ENCODE measurements around the gene IMPDH2.
A peak's percentile ranks its signal among the peaks of the same experiment; 100 is the strongest.

Gene IMPDH2

GRCh38 chr3:48999085-48999858 is 29.9 kb downstream of the IMPDH2 start:
- no peak overlapping the region for H4K91ac ChIP-seq (ENCODE audit: low read depth, low read length, poor library complexity)
- H3K27me3 ChIP-seq (ENCODE audit: control insufficient read depth in 3 of 3, insufficient read depth in 3 of 3, low read depth in 1 of 3, low read length in 3 of 3) = no peaks in the 10 kb centered on the region
- H3K18ac ChIP-seq (ENCODE audit: low read length) = no peak overlapping the region
- no peak for DNase-seq (ENCODE audit: low spot score)
- H3K4ac ChIP-seq (ENCODE audit: low read length) = no peak overlapping the region
- H3K9me3 ChIP-seq (replicated peaks in 1 of 2; ENCODE audit: control insufficient read depth in 2 of 2, insufficient read depth in 1 of 2, low read depth in 1 of 2, low read length in 2 of 2) = no peaks in the 10 kb centered on the region
- peaks cover 4 to 17% of the 10 kb centered on the region in 2 donors for H3K36me3 ChIP-seq (replicated peaks in 1 of 2; ENCODE audit: control insufficient read depth in 2 of 2, insufficient read depth in 2 of 2, low read length in 2 of 2)
- H3K27ac ChIP-seq (replicated peaks; ENCODE audit: low read length) = no peak overlapping the region
- no peak overlapping the region for H2AFZ ChIP-seq (ENCODE audit: low read length)
- H3K79me1 ChIP-seq (ENCODE audit: low read depth, low read length) = no peaks in the 10 kb centered on the region
- H3K4me3 ChIP-seq (ENCODE audit: low read length in 2 of 2) = no peak overlapping the region
- peaks cover 22 to 27% of the 10 kb centered on the region in 2 donors for H3K4me1 ChIP-seq (ENCODE audit: control insufficient read depth in 2 of 2, insufficient read depth in 1 of 2, low read depth in 1 of 2, low read length in 2 of 2)
- H2AK5ac ChIP-seq (ENCODE audit: low read depth, low read length) = peak overlapping the region; percentile 31
- H3K4me2 ChIP-seq (ENCODE audit: insufficient read depth, low read length, poor library complexity, severe bottlenecking) = no peak overlapping the region
- H2BK5ac ChIP-seq (ENCODE audit: low read length) = no peak overlapping the region
- no peak overlapping the region for H2BK120ac ChIP-seq (ENCODE audit: low read depth, low read length)
- no peak overlapping the region for H3K9ac ChIP-seq (ENCODE audit: low read depth, low read length, poor library complexity)
- WGBS, 2 donors (ENCODE audit: extremely low coverage in 2 of 2, insufficient read length in 2 of 2, insufficient replicate concordance in 1 of 2) = no CpG with 5 or more reads among the region's 8 CpGs
- H4K8ac ChIP-seq (ENCODE audit: low read depth, low read length) = no peak overlapping the region
- H3K14ac ChIP-seq (ENCODE audit: low read length) = no peak overlapping the region
- H3K23ac ChIP-seq (ENCODE audit: low read depth, low read length, poor library complexity) = peak overlapping the region; percentile 57
- H2BK12ac ChIP-seq (ENCODE audit: low read length) = no peak overlapping the region
- no peak overlapping the region for H2BK15ac ChIP-seq (ENCODE audit: low read length)

GRCh38 chr3:48997714-48998637 is 31.2 kb downstream of the IMPDH2 start:
- H3K9ac ChIP-seq (ENCODE audit: low read depth, low read length, poor library complexity) = peak overlapping the region; percentile 78
- no peak overlapping the region for H3K4me2 ChIP-seq (ENCODE audit: insufficient read depth, low read length, poor library complexity, severe bottlenecking)
- H2AK5ac ChIP-seq (ENCODE audit: low read depth, low read length) = peak overlapping the region; percentile 64
- peaks cover 4 to 22% of the 10 kb centered on the region in 2 donors for H3K36me3 ChIP-seq (replicated peaks in 1 of 2; ENCODE audit: control insufficient read depth in 2 of 2, insufficient read depth in 2 of 2, low read length in 2 of 2)
- no peak overlapping the region for H2BK15ac ChIP-seq (ENCODE audit: low read length)
- no peak overlapping the region for H3K4ac ChIP-seq (ENCODE audit: low read length)
- H4K91ac ChIP-seq (ENCODE audit: low read depth, low read length, poor library complexity) = no peak overlapping the region
- peaks cover 20 to 27% of the 10 kb centered on the region in 2 donors for H3K4me1 ChIP-seq (ENCODE audit: control insufficient read depth in 2 of 2, insufficient read depth in 1 of 2, low read depth in 1 of 2, low read length in 2 of 2)
- H3K14ac ChIP-seq (ENCODE audit: low read length) = no peak overlapping the region
- no CpG with 5 or more reads among the region's 20 CpGs for WGBS, 2 donors (ENCODE audit: extremely low coverage in 2 of 2, insufficient read length in 2 of 2, insufficient replicate concordance in 1 of 2)
- H3K18ac ChIP-seq (ENCODE audit: low read length) = peak overlapping the region; percentile 49
- DNase-seq (ENCODE audit: low spot score) = no peak
- no peak overlapping the region for H3K4me3 ChIP-seq (ENCODE audit: low read length in 2 of 2)
- no peaks in the 10 kb centered on the region for H3K79me1 ChIP-seq (ENCODE audit: low read depth, low read length)
- no peaks in the 10 kb centered on the region for H3K27me3 ChIP-seq (ENCODE audit: control insufficient read depth in 3 of 3, insufficient read depth in 3 of 3, low read depth in 1 of 3, low read length in 3 of 3)
- no peaks in the 10 kb centered on the region for H3K9me3 ChIP-seq (replicated peaks in 1 of 2; ENCODE audit: control insufficient read depth in 2 of 2, insufficient read depth in 1 of 2, low read depth in 1 of 2, low read length in 2 of 2)
- no peak overlapping the region for H2BK5ac ChIP-seq (ENCODE audit: low read length)
- no peak overlapping the region for H2BK12ac ChIP-seq (ENCODE audit: low read length)
- H3K23ac ChIP-seq (ENCODE audit: low read depth, low read length, poor library complexity) = peak overlapping the region; percentile 69
- peak overlapping the region; percentile 75 for H4K8ac ChIP-seq (ENCODE audit: low read depth, low read length)
- H2BK120ac ChIP-seq (ENCODE audit: low read depth, low read length) = no peak overlapping the region
- no peak overlapping the region for H2AFZ ChIP-seq (ENCODE audit: low read length)
- H3K27ac ChIP-seq (replicated peaks; ENCODE audit: low read length) = peak overlapping the region; percentile 11

DNA sequence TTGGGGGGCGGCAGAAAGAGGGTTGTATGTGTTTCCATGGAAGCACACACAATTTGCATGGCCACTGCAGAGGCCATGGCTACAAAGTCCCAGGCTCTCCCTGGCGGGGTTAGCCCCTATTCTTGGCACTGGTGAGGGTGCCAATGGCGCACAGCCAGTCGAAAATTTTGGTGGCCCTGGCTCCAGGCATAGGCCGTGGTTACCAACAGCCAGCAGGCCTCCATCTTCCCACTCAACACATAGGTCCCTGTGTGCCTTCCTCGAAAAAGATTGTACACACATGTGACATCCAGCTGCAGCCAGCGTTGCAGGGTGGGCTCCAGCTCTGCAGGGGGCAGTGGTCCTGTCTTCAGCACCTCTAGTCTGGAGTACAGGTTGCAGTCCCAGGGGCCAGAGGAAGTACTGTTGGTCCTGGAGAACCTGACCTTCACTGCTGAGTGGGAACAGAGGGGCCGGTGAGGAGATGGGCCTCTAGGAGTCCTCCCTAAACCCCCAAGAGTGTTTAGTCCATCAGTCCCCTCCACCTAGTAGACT is 32.0 kb downstream of the IMPDH2 start:
- H3K9ac ChIP-seq (ENCODE audit: low read depth, low read length, poor library complexity) = no peak overlapping the region
- H3K18ac ChIP-seq (ENCODE audit: low read length) = peak overlapping the region; percentile 25
- no peak overlapping the region for H4K91ac ChIP-seq (ENCODE audit: low read depth, low read length, poor library complexity)
- no peak overlapping the region for H3K14ac ChIP-seq (ENCODE audit: low read length)
- H3K4me3 ChIP-seq (ENCODE audit: low read length in 2 of 2) = no peak overlapping the region
- no CpG with 5 or more reads among the region's 8 CpGs for WGBS, 2 donors (ENCODE audit: extremely low coverage in 2 of 2, insufficient read length in 2 of 2, insufficient replicate concordance in 1 of 2)
- H2AFZ ChIP-seq (ENCODE audit: low read length) = no peak overlapping the region
- peaks cover 20 to 27% of the 10 kb centered on the region in 2 donors for H3K4me1 ChIP-seq (ENCODE audit: control insufficient read depth in 2 of 2, insufficient read depth in 1 of 2, low read depth in 1 of 2, low read length in 2 of 2)
- peak overlapping the region; percentile 3 for H2BK5ac ChIP-seq (ENCODE audit: low read length)
- no peak overlapping the region for H3K4ac ChIP-seq (ENCODE audit: low read length)
- DNase-seq (ENCODE audit: low spot score) = no peak
- H3K27ac ChIP-seq (replicated peaks; ENCODE audit: low read length) = no peak overlapping the region
- H2BK12ac ChIP-seq (ENCODE audit: low read length) = no peak overlapping the region
- no peak overlapping the region for H3K4me2 ChIP-seq (ENCODE audit: insufficient read depth, low read length, poor library complexity, severe bottlenecking)
- no peaks in the 10 kb centered on the region for H3K27me3 ChIP-seq (ENCODE audit: control insufficient read depth in 3 of 3, insufficient read depth in 3 of 3, low read depth in 1 of 3, low read length in 3 of 3)
- no peak overlapping the region for H2BK15ac ChIP-seq (ENCODE audit: low read length)
- H2AK5ac ChIP-seq (ENCODE audit: low read depth, low read length) = no peak overlapping the region
- no peaks in the 10 kb centered on the region for H3K9me3 ChIP-seq (replicated peaks in 1 of 2; ENCODE audit: control insufficient read depth in 2 of 2, insufficient read depth in 1 of 2, low read depth in 1 of 2, low read length in 2 of 2)
- no peak overlapping the region for H2BK120ac ChIP-seq (ENCODE audit: low read depth, low read length)
- H3K79me1 ChIP-seq (ENCODE audit: low read depth, low read length) = no peaks in the 10 kb centered on the region
- H3K23ac ChIP-seq (ENCODE audit: low read depth, low read length, poor library complexity) = peak overlapping the region; percentile 29
- peaks cover 2 to 22% of the 10 kb centered on the region in 2 donors for H3K36me3 ChIP-seq (replicated peaks in 1 of 2; ENCODE audit: control insufficient read depth in 2 of 2, insufficient read depth in 2 of 2, low read length in 2 of 2)
- H4K8ac ChIP-seq (ENCODE audit: low read depth, low read length) = no peak overlapping the region

DNA sequence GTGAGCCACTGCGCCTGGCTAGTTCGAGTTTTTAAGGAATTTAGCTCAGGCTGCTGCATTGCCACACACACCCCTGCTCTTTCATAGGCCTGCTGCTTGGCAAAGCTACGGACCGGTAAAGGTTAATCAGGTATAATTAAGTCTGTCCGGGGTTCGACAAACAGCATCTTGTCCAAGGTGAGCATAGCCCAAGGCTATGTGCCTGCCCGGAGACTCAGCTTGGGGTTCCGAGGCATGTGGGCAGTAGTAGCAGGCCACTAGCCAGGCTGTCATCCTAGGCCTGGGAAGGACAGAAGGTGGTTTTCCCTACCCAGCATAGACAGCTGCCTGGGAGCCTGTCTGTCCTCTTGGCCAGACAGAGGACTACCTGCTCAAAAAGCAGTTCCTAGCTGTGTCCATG is 32.6 kb downstream of the IMPDH2 start:
- Histone ChIP-seq H3K9ac (ENCODE audit: low read depth, low read length, poor library complexity) (no peak overlapping the region), H3K14ac (ENCODE audit: low read length) (no peak overlapping the region), H3K18ac (ENCODE audit: low read length) (no peak overlapping the region), H3K4me1 (ENCODE audit: control insufficient read depth in 2 of 2, insufficient read depth in 1 of 2, low read depth in 1 of 2, low read length in 2 of 2) (peaks cover 21 to 29% of the 10 kb centered on the region in 2 donors), H3K4me2 (ENCODE audit: insufficient read depth, low read length, poor library complexity, severe bottlenecking) (no peak overlapping the region), H2AK5ac (ENCODE audit: low read depth, low read length) (no peak overlapping the region), H2AFZ (ENCODE audit: low read length) (no peak overlapping the region), H3K23ac (ENCODE audit: low read depth, low read length, poor library complexity) (no peak overlapping the region), H3K27ac (replicated peaks; ENCODE audit: low read length) (no peak overlapping the region), H4K91ac (ENCODE audit: low read depth, low read length, poor library complexity) (no peak overlapping the region), H2BK15ac (ENCODE audit: low read length) (no peak overlapping the region), H3K4ac (ENCODE audit: low read length) (no peak overlapping the region), H3K79me1 (ENCODE audit: low read depth, low read length) (peaks cover 1% of the 10 kb centered on the region), H3K27me3 (ENCODE audit: control insufficient read depth in 3 of 3, insufficient read depth in 3 of 3, low read depth in 1 of 3, low read length in 3 of 3) (no peaks in the 10 kb centered on the region), H2BK120ac (ENCODE audit: low read depth, low read length) (no peak overlapping the region), H2BK5ac (ENCODE audit: low read length) (peak overlapping the region; percentile 3), H3K36me3 (replicated peaks in 1 of 2; ENCODE audit: control insufficient read depth in 2 of 2, insufficient read depth in 2 of 2, low read length in 2 of 2) (peaks cover 2 to 26% of the 10 kb centered on the region in 2 donors), H4K8ac (ENCODE audit: low read depth, low read length) (no peak overlapping the region), H3K9me3 (replicated peaks in 1 of 2; ENCODE audit: control insufficient read depth in 2 of 2, insufficient read depth in 1 of 2, low read depth in 1 of 2, low read length in 2 of 2) (no peaks in the 10 kb centered on the region), H2BK12ac (ENCODE audit: low read length) (no peak overlapping the region), H3K4me3 (ENCODE audit: low read length in 2 of 2) (no peak overlapping the region)
- DNase-seq (ENCODE audit: low spot score) = no peak
- no CpG with 5 or more reads among the region's 8 CpGs for WGBS, 2 donors (ENCODE audit: extremely low coverage in 2 of 2, insufficient read length in 2 of 2, insufficient replicate concordance in 1 of 2)

Data from neuronal stem cell (in vitro differentiated cells).